BE2C (cell line): ENCODE results near the gene BBS2.

Source experiments
- DNase-seq: peaks from one replicate; pipeline ENCODE4 v3.0.0-alpha.2; 2020
- H3K27me3 ChIP-seq: fragments of 250-450 bp; sonication (Bioruptor Pico); 2 replicates; pipeline ENCODE4 v1.5.1; 2020; ENCODE audit warnings: mild to moderate bottlenecking
- H3K36me3 ChIP-seq: fragments of 250-450 bp; sonication (Bioruptor Pico); 2 replicates; pipeline ENCODE4 v1.5.1; 2020; ENCODE audit warnings: mild to moderate bottlenecking
- H3K4me1 ChIP-seq: fragments of 250-450 bp; sonication (Bioruptor Pico); 2 replicates; pipeline ENCODE4 v1.5.1; 2020
- H3K4me3 ChIP-seq: 2 replicates; pipeline ENCODE4 v1.5.1; 2011; ENCODE audit warnings: low read depth, low read length
- H3K9me3 ChIP-seq: fragments of 250-450 bp; sonication (Bioruptor Pico); 2 replicates; pipeline ENCODE4 v1.5.1; 2020
- CTCF ChIP-seq: IDR thresholded peaks from 2 replicates; pipeline ENCODE4 v1.5.1; 2012; ENCODE audit warnings: mild to moderate bottlenecking, low read depth, low read length

BBS2 gene

DNA sequence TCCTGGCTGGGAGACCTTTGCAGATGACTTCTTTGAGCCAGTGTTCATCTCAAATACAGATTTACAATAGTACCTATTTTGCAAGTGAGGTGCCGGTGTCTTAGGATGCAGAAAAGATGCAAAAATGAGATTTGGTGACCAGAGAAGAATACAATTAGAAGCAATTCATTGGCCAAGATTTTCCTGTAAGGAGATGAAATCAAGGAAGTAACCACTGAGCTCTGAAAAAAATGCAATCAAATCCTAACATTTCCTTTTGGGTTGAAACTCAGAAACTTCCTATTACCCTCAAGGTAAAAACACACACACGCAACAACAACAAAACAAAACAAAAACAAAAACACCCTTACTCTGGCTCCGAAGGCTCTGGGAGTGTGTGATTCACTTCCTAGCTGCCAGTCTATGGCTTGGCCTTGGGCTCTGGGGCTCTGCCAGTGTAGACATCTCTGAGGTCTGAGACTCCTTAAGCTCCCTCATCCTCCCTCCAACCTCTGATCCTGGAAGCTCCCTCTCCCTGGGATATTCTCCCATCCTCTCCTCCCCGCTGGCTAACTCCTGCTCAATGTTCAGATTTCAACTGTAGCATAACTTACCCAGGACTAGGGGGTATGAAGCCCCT lies 28.2 kb upstream of the BBS2 start:
- no peak for TF ChIP-seq CTCF
- no peaks in the 10 kb centered on the region for H3K27me3 ChIP-seq
- no peaks in the 10 kb centered on the region for H3K36me3 ChIP-seq
- DNase-seq: no peak
- H3K4me3 ChIP-seq: no peak overlapping the region
- no peaks in the 10 kb centered on the region for H3K4me1 ChIP-seq
- no peaks in the 10 kb centered on the region for H3K9me3 ChIP-seq

DNA sequence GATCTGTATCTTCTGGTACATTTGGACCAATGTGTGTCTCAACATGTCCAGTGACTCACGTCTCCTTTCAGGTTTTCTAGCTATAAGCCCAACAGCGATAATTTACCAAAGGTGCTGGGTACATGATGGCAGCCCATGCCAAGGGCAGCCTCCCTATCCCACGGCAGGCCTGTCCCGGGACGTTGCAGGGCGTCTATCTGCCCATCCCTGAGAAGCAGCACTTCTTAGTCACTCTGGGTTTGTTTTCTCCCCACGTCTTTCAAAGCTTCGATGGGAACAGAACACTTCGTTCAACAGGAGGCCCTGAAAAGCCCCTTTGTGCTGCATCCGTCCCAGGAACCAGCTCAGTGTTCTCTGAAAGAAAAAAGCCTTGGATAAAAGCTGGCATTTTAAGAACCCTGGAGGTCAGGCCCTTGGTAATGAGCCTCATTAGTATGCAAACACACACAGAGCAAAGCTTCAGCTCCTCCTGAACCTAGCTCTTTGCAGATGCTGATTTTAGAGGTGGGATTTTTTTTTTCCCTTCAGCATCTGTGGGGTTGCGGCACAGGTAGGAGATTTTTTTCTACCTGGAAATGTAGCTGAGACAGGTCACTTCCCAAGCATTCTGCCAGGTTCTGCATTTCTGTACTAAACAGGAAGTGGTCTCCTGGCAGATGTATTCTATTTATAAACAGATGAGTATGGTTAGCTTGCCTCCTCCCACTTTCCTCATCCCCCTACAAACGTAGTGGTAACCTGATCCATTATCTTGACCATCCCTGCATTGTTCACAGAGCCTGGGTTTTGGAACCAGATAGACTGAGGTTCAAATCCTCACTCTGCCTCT lies 27.5 kb upstream of the BBS2 start:
- TF ChIP-seq CTCF: no peak
- Histone ChIP-seq H3K4me3 (no peak overlapping the region), H3K9me3 (no peaks in the 10 kb centered on the region), H3K27me3 (no peaks in the 10 kb centered on the region), H3K4me1 (no peaks in the 10 kb centered on the region), H3K36me3 (no peaks in the 10 kb centered on the region)
- DNase-seq: no peak

DNA sequence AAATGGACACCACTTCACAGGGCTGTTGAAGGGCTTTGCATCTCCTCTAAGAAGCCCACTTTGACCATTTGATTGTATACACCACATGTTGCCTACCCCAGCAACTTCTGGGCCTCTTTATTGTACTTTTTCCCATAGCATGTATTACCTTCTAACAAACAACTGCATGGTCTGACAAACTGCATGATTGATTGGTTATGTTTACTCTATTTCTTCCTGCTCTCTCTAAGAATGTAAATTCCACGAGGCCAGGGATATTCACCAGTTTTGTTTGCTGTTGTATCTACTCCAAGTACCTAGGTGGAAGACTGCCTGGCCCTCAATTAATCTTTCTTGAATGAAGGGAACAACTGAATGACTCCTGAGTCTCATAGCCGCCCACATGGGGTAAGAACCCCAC lies 22.2 kb upstream of the BBS2 start:
- Histone ChIP-seq H3K36me3 (no peaks in the 10 kb centered on the region), H3K9me3 (no peaks in the 10 kb centered on the region; the same call in 1 of the 2 replicates), H3K27me3 (peaks cover 6% of the 10 kb centered on the region), H3K4me3 (no peak overlapping the region), H3K4me1 (no peaks in the 10 kb centered on the region)
- DNase-seq: no peak
- TF ChIP-seq CTCF: no peak

GRCh38 chr16:56539656-56540055 lies 19.8 kb upstream of the BBS2 start:
- Histone ChIP-seq H3K9me3 (no peaks in the 10 kb centered on the region; the same call in 1 of the 2 replicates), H3K4me3 (no peak overlapping the region), H3K36me3 (no peaks in the 10 kb centered on the region), H3K4me1 (no peaks in the 10 kb centered on the region), H3K27me3 (peaks cover 20% of the 10 kb centered on the region)
- DNase-seq: no peak
- TF ChIP-seq CTCF: no peak

DNA sequence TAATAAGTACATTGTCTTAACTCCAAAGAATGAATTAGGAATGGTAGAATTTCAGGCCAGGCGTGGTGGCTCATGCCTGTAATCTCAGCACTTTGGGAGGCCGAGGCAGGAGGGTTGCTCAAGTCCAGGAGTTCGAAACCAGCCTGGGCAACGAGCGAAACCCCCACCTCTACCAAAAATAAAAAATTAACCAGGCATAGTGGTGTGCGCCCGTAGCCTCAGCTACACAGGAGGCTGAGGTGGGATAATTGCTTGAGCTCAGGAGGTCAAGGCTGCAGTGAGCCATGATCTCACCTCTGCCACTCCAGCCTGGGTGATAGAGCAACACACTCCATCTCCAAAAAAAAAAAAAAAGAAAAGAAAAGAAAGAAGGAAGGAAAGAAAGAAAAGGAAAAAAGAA lies 18.5 kb upstream of the BBS2 start:
- H3K27me3 ChIP-seq: peaks cover 28% of the 10 kb centered on the region
- DNase-seq: no peak
- no peaks in the 10 kb centered on the region; the same call in 1 of the 2 replicates for H3K9me3 ChIP-seq
- no peak for TF ChIP-seq CTCF
- no peak overlapping the region for H3K4me3 ChIP-seq
- no peaks in the 10 kb centered on the region for H3K4me1 ChIP-seq
- no peaks in the 10 kb centered on the region for H3K36me3 ChIP-seq

- DNase-seq: no peak
- no peaks in the 10 kb centered on the region for H3K4me1 ChIP-seq
- peaks cover 33% of the 10 kb centered on the region for H3K27me3 ChIP-seq
- no peak overlapping the region for H3K4me3 ChIP-seq
- no peak for TF ChIP-seq CTCF
- H3K9me3 ChIP-seq: no peaks in the 10 kb centered on the region
- no peaks in the 10 kb centered on the region for H3K36me3 ChIP-seq
Measured at GRCh38 chr16:56534847-56535383, 15.1 kb upstream of the BBS2 start.
